ENCODE measurements around the gene ELN. TPM values are rescaled to one million over a fixed set of nuclear protein-coding genes. Genes with fewer than 3 reads are reported as not detected.

ELN gene
- total RNA-seq, 8 experiments from 2014 or later = 0.69 to 7.7 (median 2.0) TPM

GRCh38 chr7:74064696-74065095 lies 36.7 kb downstream of the ELN start:
- Histone ChIP-seq H3K4me1 (replicated peaks in 1 of 2) (no peaks in the 10 kb centered on the region), H3K4me3 (no peak overlapping the region), H3K27ac (no peak overlapping the region)
- 56 to 90% (median 61%) methylated on average over 1 to 4 of the region's 4 CpGs; no CpG with 5 or more reads in 4 of the 10 experiments for WGBS, 10 experiments
- in situ Hi-C loops (cut with MboI; ENCODE audit: low pct_unique_long_range_greater_than_20kb in 2 of 9, low sequenced_read_pairs in 9 of 9, unreplicated experiment in 9 of 9) = loop anchor here in 2 of 9 experiments (25.0 kb wide), 2 partner anchors 323 to 348 kb away; no protein-coding TSS in a partner anchor
- ATAC-seq (replicated peaks in 6 of 8) = no peak

- WGBS, 10 experiments = 100% methylated on average over 1 of the region's 3 CpGs; no CpG with 5 or more reads in 9 of the 10 experiments
- in situ Hi-C loops (cut with MboI; ENCODE audit: low pct_unique_long_range_greater_than_20kb in 2 of 9, low sequenced_read_pairs in 9 of 9, unreplicated experiment in 9 of 9) = loop anchor here in 2 of 9 experiments (25.0 kb wide), 2 partner anchors 321 to 346 kb away; no protein-coding TSS in a partner anchor
- ATAC-seq (replicated peaks in 6 of 8) = no peak
- Histone ChIP-seq H3K4me3 (no peak overlapping the region), H3K4me1 (replicated peaks in 1 of 2) (no peaks in the 10 kb centered on the region), H3K27ac (no peak overlapping the region)
These were observed 38.7 kb downstream of the ELN start for GRCh38 chr7:74066626-74067025.

- H3K27ac ChIP-seq = no peak overlapping the region
- in situ Hi-C loops (cut with MboI; ENCODE audit: low pct_unique_long_range_greater_than_20kb in 2 of 9, low sequenced_read_pairs in 9 of 9, unreplicated experiment in 9 of 9) = loop anchor here in 2 of 9 experiments (25.0 kb wide), 2 partner anchors 319 to 344 kb away; no protein-coding TSS in a partner anchor
- WGBS, 10 experiments = 87 to 100% (median 95%) methylated on average over 2 to 7 of the region's 20 CpGs; no CpG with 5 or more reads in 7 of the 10 experiments
- no peaks in the 10 kb centered on the region for H3K4me1 ChIP-seq (replicated peaks in 1 of 2)
- ATAC-seq (replicated peaks in 6 of 8) = no peak
- H3K4me3 ChIP-seq = no peak overlapping the region
These were observed 40.6 kb downstream of the ELN start for GRCh38 chr7:74068378-74069085.

- in situ Hi-C loops (cut with MboI; ENCODE audit: low pct_unique_long_range_greater_than_20kb in 2 of 9, low sequenced_read_pairs in 9 of 9, unreplicated experiment in 9 of 9) = loop anchor here in 2 of 9 experiments (25.0 kb wide), 2 partner anchors 318 to 343 kb away; no protein-coding TSS in a partner anchor
- ATAC-seq (replicated peaks in 6 of 8) = no peak
These were observed 41.1 kb downstream of the ELN start for GRCh38 chr7:74069086-74069541.

GRCh38 chr7:74069790-74070618 lies 42.0 kb downstream of the ELN start:
- in situ Hi-C loops (cut with MboI; ENCODE audit: low pct_unique_long_range_greater_than_20kb in 2 of 9, low sequenced_read_pairs in 9 of 9, unreplicated experiment in 9 of 9) = loop anchor here in 3 of 9 experiments (10.0 to 25.0 kb wide), 3 partner anchors 317 to 342 kb away; no protein-coding TSS in a partner anchor
- 31 to 83% (median 64%) methylated on average over 1 to 9 of the region's 11 CpGs; no CpG with 5 or more reads in 1 of the 10 experiments for WGBS, 10 experiments
- no peak overlapping the region for H3K4me3 ChIP-seq

More at GRCh38 chr7:74069086-74069541, 41.1 kb downstream of the ELN start:
- 80 to 90% methylated on average over 1 to 2 of the region's 16 CpGs; no CpG with 5 or more reads in 8 of the 10 experiments for WGBS, 10 experiments
- Histone ChIP-seq H3K4me1 (replicated peaks in 1 of 2) (no peaks in the 10 kb centered on the region), H3K4me3 (no peak overlapping the region), H3K27ac (no peak overlapping the region)

GRCh38 chr7:74070619-74070921 lies 42.6 kb downstream of the ELN start:
- Histone ChIP-seq H3K4me1 (replicated peaks in 1 of 2) (no peaks in the 10 kb centered on the region), H3K4me3 (no peak overlapping the region), H3K27ac (no peak overlapping the region)
- ATAC-seq (replicated peaks in 6 of 8) = peak in 3 of 8 experiments; percentile 54 to 64 (median 56)
- WGBS, 10 experiments = 0 to 75% (median 43%) methylated on average over 1 to 5 of the region's 6 CpGs; no CpG with 5 or more reads in 5 of the 10 experiments
- in situ Hi-C loops (cut with MboI; ENCODE audit: low pct_unique_long_range_greater_than_20kb in 2 of 9, low sequenced_read_pairs in 9 of 9, unreplicated experiment in 9 of 9) = loop anchor here in 3 of 9 experiments (10.0 to 25.0 kb wide), 3 partner anchors 317 to 342 kb away; no protein-coding TSS in a partner anchor

More at GRCh38 chr7:74069790-74070618, 42.0 kb downstream of the ELN start:
- no peak for ATAC-seq (replicated peaks in 6 of 8)
- no peak overlapping the region for H3K27ac ChIP-seq
- no peaks in the 10 kb centered on the region for H3K4me1 ChIP-seq (replicated peaks in 1 of 2)

GRCh38 chr7:74071121-74071520 lies 43.1 kb downstream of the ELN start:
- no peak overlapping the region for H3K4me3 ChIP-seq
- 71 to 100% (median 90%) methylated on average over 2 to 3 of the region's 3 CpGs; no CpG with 5 or more reads in 7 of the 10 experiments for WGBS, 10 experiments
- H3K27ac ChIP-seq = no peak overlapping the region
- in situ Hi-C loops (cut with MboI; ENCODE audit: low pct_unique_long_range_greater_than_20kb in 2 of 9, low sequenced_read_pairs in 9 of 9, unreplicated experiment in 9 of 9) = loop anchor here in 3 of 9 experiments (10.0 to 25.0 kb wide), 3 partner anchors 316 to 341 kb away; no protein-coding TSS in a partner anchor
- no peaks in the 10 kb centered on the region for H3K4me1 ChIP-seq (replicated peaks in 1 of 2)
- no peak for ATAC-seq (replicated peaks in 6 of 8)

GRCh38 chr7:74074770-74075169 lies 46.8 kb downstream of the ELN start:
- ATAC-seq (replicated peaks in 6 of 8) = no peak

GRCh38 chr7:74078461-74078860 lies 50.5 kb downstream of the ELN start:
- peaks cover 11 to 18% of the 10 kb centered on the region in 2 donors for H3K4me1 ChIP-seq (replicated peaks in 1 of 2)
- 50 to 100% (median 100%) methylated on average over 1 to 2 of the region's 2 CpGs; no CpG with 5 or more reads in 3 of the 10 experiments for WGBS, 10 experiments
- in situ Hi-C loops (cut with MboI; ENCODE audit: low pct_unique_long_range_greater_than_20kb in 2 of 9, low sequenced_read_pairs in 9 of 9, unreplicated experiment in 9 of 9) = loop anchor here in 1 of 9 experiments (10.0 kb wide), 1 partner anchor 316 kb away; no protein-coding TSS in a partner anchor
- no peak overlapping the region for H3K4me3 ChIP-seq
- peak overlapping the region; percentile 20 to 73 for H3K27ac ChIP-seq
- ATAC-seq (replicated peaks in 6 of 8) = no peak

More at GRCh38 chr7:74074770-74075169, 46.8 kb downstream of the ELN start:
- Histone ChIP-seq H3K27ac (no peak overlapping the region), H3K4me3 (no peak overlapping the region), H3K4me1 (replicated peaks in 1 of 2) (peaks cover 5 to 10% of the 10 kb centered on the region in 2 donors)
- in situ Hi-C loops (cut with MboI; ENCODE audit: low pct_unique_long_range_greater_than_20kb in 2 of 9, low sequenced_read_pairs in 9 of 9, unreplicated experiment in 9 of 9) = loop anchor here in 3 of 9 experiments (10.0 to 25.0 kb wide), 3 partner anchors 313 to 338 kb away; no protein-coding TSS in a partner anchor
- 25 to 100% (median 88%) methylated on average over 1 of the region's 1 CpG; no CpG with 5 or more reads in 3 of the 10 experiments for WGBS, 10 experiments

GRCh38 chr7:74082770-74083116 lies 54.8 kb downstream of the ELN start:
- WGBS, 10 experiments = 50 to 90% (median 76%) methylated on average over 2 to 6 of the region's 9 CpGs; no CpG with 5 or more reads in 6 of the 10 experiments
- no peak for ATAC-seq (replicated peaks in 6 of 8)
- Histone ChIP-seq H3K4me3 (peak overlapping the region; percentile 26 to 84 (median 59)), H3K27ac (peak overlapping the region; percentile 89 to 91), H3K4me1 (replicated peaks in 1 of 2) (peaks cover 19 to 28% of the 10 kb centered on the region in 2 donors)
- in situ Hi-C loops (cut with MboI; ENCODE audit: low pct_unique_long_range_greater_than_20kb in 2 of 9, low sequenced_read_pairs in 9 of 9, unreplicated experiment in 9 of 9) = loop anchor here in 1 of 9 experiments (10.0 kb wide), 1 partner anchor 92 kb away; the partner anchor contains the start of gene EIF4H

- peak; percentile 45 to 79 (median 72) for ATAC-seq (replicated peaks in 6 of 8)
- WGBS, 10 experiments = 2 to 51% (median 18%) methylated on average over 2 to 8 of the region's 71 CpGs; no CpG with 5 or more reads in 7 of the 10 experiments
- in situ Hi-C loops (cut with MboI; ENCODE audit: low pct_unique_long_range_greater_than_20kb in 2 of 9, low sequenced_read_pairs in 9 of 9, unreplicated experiment in 9 of 9) = loop anchor here in 1 of 9 experiments (10.0 kb wide), 1 partner anchor 92 kb away; the partner anchor contains the start of gene EIF4H
- H3K27ac ChIP-seq = peak within 1 kb of the TSS; percentile 89 to 91
- H3K4me1 ChIP-seq (replicated peaks in 1 of 2) = peaks cover 19 to 28% of the 10 kb centered on the region in 2 donors
- peak within 1 kb of the TSS; percentile 55 to 84 (median 61) for H3K4me3 ChIP-seq
These were observed 55.3 kb downstream of the ELN start, which contains the start of gene LIMK1 for GRCh38 chr7:74083117-74083876. TSS of gene LIMK1 (plus strand) at chr7:74083804. CDS start at chr7:74083991, 187 bp downstream.
